Ovary (tissue), 9 donors: ENCODE data around the gene DRAXIN. TPM values are rescaled to one million over a fixed set of nuclear protein-coding genes. Genes with fewer than 3 reads are reported as not detected.

ENCODE experiments used
- DNase-seq, 5 donors: peaks; one replicate each; pipeline ENCODE4 v3.0.0-alpha.2; 2019 to 2020
- H3K27ac ChIP-seq, 2 donors: fragments of 200-600 bp; one replicate each; pipeline versions ENCODE4 v1.5.1 to v1.8.0; 2019 to 2022
- H3K27me3 ChIP-seq: fragments of 200-600 bp; one replicate; pipeline ENCODE4 v1.8.0; 2022
- H3K36me3 ChIP-seq: fragments of 200-600 bp; sonication (generic); one replicate; pipeline ENCODE4 v1.5.1; 2019
- H3K4me1 ChIP-seq: one replicate; pipeline ENCODE4 v1.8.1; 2013; ENCODE audit warnings: mild to moderate bottlenecking, moderate library complexity; ENCODE audit not compliant: insufficient read depth
- H3K4me3 ChIP-seq: fragments of 200-600 bp; sonication (generic); one replicate; pipeline ENCODE4 v1.5.1; 2017
- H3K9me3 ChIP-seq, 2 donors: fragments of 200-600 bp in 1 of 2; sonication (generic) in 1 of 2; one replicate each; pipeline versions ENCODE4 v1.5.1 to v1.8.1; 2013 to 2019; ENCODE audit warnings: mild to moderate bottlenecking in 1 of 2, moderate library complexity in 1 of 2
- CTCF ChIP-seq, 3 donors: fragments of 450-650 bp in 2 of 3; fragments of 200-600 bp in 1 of 3; IDR thresholded peaks; one replicate each; pipeline versions ENCODE4 v1.5.1 to v1.8.0; 2016 to 2022; ENCODE audit warnings: antibody characterized with exemption in 3 of 3, mild to moderate bottlenecking in 1 of 3
- EP300 ChIP-seq: sonication (generic); formaldehyde crosslinking; IDR thresholded peaks from one replicate; pipeline ENCODE4 v1.6.1; 2017; ENCODE audit warnings: antibody characterized with exemption
- POLR2A ChIP-seq: fragments of 450-650 bp; IDR thresholded peaks from one replicate; pipeline ENCODE4 v1.6.1; 2017; ENCODE audit warnings: antibody characterized with exemption, mild to moderate bottlenecking, moderate library complexity
- WGBS, 3 donors: extraction: QIAGEN DNeasy Blood & Tissue Kit in 1 of 3; methylation state at CpG; one replicate each; pipeline versions ENCODE4 v1.1.5 to v1.1.7; 2013 to 2017; 5-methylcytosine and 5-hydroxymethylcytosine counted together
- intact Hi-C, 4 donors: fragments of 100-400 bp; cut with DNase I; formaldehyde crosslinking; loops; one replicate each; pipeline versions ENCODE4 v1.11.0 to v1.15.1; 2022 to 2023
- polyA plus RNA-seq, 2 donors: library from polyadenylated mRNA; stranded (reverse); fragments of 200-250 nt in 1 of 2; fragments of 350-450 nt in 1 of 2; fragmentation: Illumina TruSeq in 1 of 2; extraction: RNeasy Lipid Tissue Mini Kit (QIAGEN cat#74804) in 1 of 2; gene quantifications; one replicate each; pipeline ENCODE4 v1.2.3, GENCODE V29; 2013 to 2014
- total RNA-seq, 7 donors: library from RNA; depleted of rRNA in 2 of 7; stranded (reverse); fragments of >200 nt in 2 of 7; fragmentation: NEBNext Ultra II Directional in 3 of 7; extraction: Animal tissue kit (Norgen Biotek cat#: 25700) in 3 of 7; gene quantifications; one replicate each; pipeline versions ENCODE4 v1.1.0 to v1.2.4, GENCODE V29; 2016 to 2023
- donor health status: DM: no; HTN: no; CAD: no; lungs with moderate emphysema.
- donor health status: DM: no; HTN: no; CAD: no.
- donor health status: Bipolar disorder and iron deficiency.
- donor health status: DM: yes; HTN: yes; CAD: no.
- donor health status: DM: no; HTN: no; CAD: no.
- donor health status: DM: yes; HTN: yes; CAD: no.

DRAXIN gene
- total and polyA plus RNA-seq, 9 donors, result under 0.01 to 0.33 (median 0.05) TPM; not detected in 2

GRCh38 chr1:11691928-11692711 is 610 bp downstream of the DRAXIN start:
- no peaks in the 10 kb centered on the region for H3K9me3 ChIP-seq
- H3K4me1 ChIP-seq, result no peaks in the 10 kb centered on the region
- no peaks in the 10 kb centered on the region for H3K27me3 ChIP-seq
- no peak for TF ChIP-seq POLR2A
- TF ChIP-seq EP300, result no peak
- no peak for TF ChIP-seq CTCF (IDR thresholded peaks at IDR 0.05)
- DNase-seq, result no peak
- WGBS, 3 donors, result 4 to 7% (median 6%) methylated on average over 59 to 64 of the region's 64 CpGs
- no peaks in the 10 kb centered on the region for H3K36me3 ChIP-seq
- no peak overlapping the region for H3K27ac ChIP-seq
- intact Hi-C loops, result no loop called here
- H3K4me3 ChIP-seq, result no peak overlapping the region

DNA sequence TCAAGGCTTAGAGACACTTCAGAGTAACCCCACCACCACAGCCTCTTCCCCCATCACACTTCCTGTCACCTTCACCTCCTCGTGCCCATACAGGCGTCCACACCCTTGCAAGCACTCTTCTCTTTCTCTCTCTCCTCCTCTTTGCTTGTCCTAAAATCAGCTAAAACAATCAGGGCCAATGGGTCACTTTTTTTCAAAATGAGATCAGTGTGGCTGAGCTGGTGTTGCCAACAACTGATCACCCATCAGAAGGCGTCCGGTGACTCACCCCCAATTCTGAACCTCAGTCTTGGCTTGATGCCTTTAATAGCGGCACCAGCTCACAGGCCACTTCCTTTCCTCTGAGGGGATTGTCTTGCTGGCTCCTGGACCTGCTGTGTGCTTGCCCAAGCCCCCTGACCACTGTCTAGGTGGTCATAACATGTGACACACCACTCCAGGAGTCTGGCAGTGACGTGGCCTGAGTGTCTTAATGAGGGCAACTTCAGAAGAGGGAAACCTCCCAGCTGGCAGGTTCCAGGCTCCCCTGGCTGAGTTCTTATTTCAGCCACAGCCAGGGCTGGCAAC is 1.6 kb downstream of the DRAXIN start:
- Histone ChIP-seq H3K4me1 (no peaks in the 10 kb centered on the region), H3K36me3 (no peaks in the 10 kb centered on the region), H3K4me3 (no peak overlapping the region), H3K27me3 (no peaks in the 10 kb centered on the region), H3K27ac (no peak overlapping the region), H3K9me3 (no peaks in the 10 kb centered on the region)
- TF ChIP-seq EP300 (no peak), CTCF (IDR thresholded peaks at IDR 0.05) (no peak), POLR2A (no peak)
- no peak for DNase-seq
- WGBS, 3 donors, result 20 to 27% (median 26%) methylated on average over 6 of the region's 6 CpGs
- intact Hi-C loops, result no loop called here

GRCh38 chr1:11693917-11694316 is 2.4 kb downstream of the DRAXIN start:
- no peak overlapping the region for H3K27ac ChIP-seq
- intact Hi-C loops, result no loop called here
- no peaks in the 10 kb centered on the region for H3K9me3 ChIP-seq
- H3K36me3 ChIP-seq, result no peaks in the 10 kb centered on the region
- H3K4me3 ChIP-seq, result no peak overlapping the region
- no peak for DNase-seq
- H3K4me1 ChIP-seq, result no peaks in the 10 kb centered on the region
- no peaks in the 10 kb centered on the region for H3K27me3 ChIP-seq
- 47 to 57% (median 50%) methylated on average over 5 of the region's 5 CpGs for whole genome bisulfite sequencing, 3 donors
- TF ChIP-seq EP300, result no peak
- TF ChIP-seq POLR2A, result no peak
- no peak for TF ChIP-seq CTCF (IDR thresholded peaks at IDR 0.05)

DNA sequence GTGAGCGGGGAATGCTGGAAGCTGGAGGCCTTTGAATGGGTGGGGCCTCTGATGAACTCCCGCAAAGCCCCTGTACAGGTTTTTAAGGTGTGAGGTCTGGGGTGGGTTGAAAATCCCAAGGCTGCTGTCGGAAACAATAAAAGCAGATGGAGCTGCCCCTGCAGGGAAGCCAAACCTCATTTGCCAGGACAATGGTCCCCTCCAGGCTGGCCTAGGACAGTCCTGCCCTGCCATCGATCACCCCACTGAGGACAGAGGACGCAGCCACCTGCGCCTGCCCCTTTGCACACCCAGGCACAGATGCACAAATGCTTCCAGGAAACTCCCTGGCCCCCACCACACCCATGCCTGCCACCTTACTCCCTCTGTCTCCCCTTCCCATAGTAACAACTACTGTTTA is 4.4 kb downstream of the DRAXIN start:
- TF ChIP-seq CTCF (IDR thresholded peaks at IDR 0.05), result no peak
- no peak for TF ChIP-seq EP300
- TF ChIP-seq POLR2A, result no peak
- no peak overlapping the region for H3K4me3 ChIP-seq
- intact Hi-C loops, result no loop called here
- 81 to 88% (median 85%) methylated on average over 6 of the region's 6 CpGs for WGBS, 3 donors
- DNase-seq, result no peak
- H3K27me3 ChIP-seq, result no peaks in the 10 kb centered on the region
- no peak overlapping the region for H3K27ac ChIP-seq
- no peaks in the 10 kb centered on the region for H3K4me1 ChIP-seq
- H3K9me3 ChIP-seq, result no peaks in the 10 kb centered on the region
- no peaks in the 10 kb centered on the region for H3K36me3 ChIP-seq
